NOMO-1 (cell line): Measurements from ENCODE around the gene HNRNPA2B1.
"Not testable (repeated sequence)": the region's sequence is repeated elsewhere in the genome, so short reads cannot be mapped to it uniquely, and the experiment has no call there.

Experiments used
- DNase-seq, 2 experiments: peaks; one replicate each; lab custom pipeline; 2025; ENCODE audit not compliant: unreplicated experiment in 2 of 2; lab: John Stamatoyannopoulos, UW

Gene HNRNPA2B1

DNA sequence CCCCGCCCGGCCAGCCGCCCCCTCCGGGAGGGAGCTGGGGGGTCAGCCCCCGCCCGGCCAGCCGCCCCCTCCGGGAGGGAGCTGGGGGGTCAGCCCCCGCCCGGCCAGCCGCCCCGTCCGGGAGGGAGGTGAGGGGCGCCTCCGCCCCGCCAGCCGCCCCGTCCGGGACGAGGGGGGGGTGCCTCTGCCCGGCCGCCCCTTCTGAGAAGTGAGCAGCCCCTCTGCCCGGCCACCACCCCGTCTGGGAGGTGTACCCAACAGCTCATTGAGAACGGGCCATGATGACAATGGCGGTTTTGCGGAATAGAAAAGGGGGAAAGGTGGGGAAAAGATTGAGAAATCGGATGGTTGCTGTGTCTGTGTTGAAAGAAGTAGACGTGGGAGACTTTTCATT, 52.2 kb downstream of the HNRNPA2B1 start:
- DNase-seq: not testable (repeated sequence)

DNA sequence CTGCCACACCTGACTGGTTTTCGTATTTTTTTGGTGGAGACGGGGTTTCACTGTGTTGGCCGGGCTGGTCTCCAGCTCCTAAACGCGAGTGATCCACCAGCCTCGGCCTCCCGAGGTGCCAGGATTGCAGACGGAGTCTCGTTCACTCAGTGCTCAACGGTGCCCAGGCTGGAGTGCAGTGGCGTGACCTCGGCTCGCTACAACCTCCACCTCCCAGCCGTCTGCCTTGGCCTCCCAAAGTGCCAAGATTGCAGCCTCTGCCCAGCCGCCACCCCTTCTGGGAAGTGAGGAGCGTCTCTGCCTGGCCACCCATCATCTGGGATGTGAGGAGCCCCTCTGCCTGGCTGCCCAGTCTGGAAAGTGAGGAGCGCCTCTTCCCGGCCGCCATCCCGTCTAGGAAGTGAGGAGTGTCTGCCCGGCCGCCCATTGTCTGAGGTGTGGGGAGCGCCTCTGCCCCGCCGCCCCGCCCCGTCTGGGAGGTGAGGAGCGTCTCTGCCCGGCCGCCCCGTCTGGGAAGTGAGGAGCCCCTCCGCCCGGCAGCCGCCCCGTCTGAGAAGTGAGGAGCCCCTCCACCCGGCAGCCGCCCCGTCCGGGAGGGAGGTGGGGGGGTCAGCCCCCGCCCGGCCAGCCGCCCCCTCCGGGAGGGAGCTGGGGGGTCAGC, 52.8 kb downstream of the HNRNPA2B1 start:
- not testable (repeated sequence) for DNase-seq

DNA sequence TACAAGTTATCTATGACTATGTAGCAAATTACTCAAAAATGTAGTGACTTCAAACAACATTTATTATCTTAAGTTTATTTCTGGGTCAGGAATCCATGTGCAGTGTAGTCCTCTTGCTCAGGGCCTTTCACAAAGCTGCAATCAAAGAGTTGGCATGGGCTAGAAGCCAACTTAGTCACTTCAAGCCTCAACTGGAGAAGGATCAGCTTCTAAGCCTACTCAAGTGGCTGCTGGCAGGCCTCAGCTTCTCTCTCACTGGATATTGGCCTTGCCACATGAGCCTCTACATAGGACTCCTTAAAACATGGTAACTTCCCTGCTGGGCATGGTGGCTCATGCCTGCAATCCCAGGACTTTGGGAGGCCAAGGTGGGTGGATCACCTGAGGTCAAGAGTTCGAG, 53.5 kb downstream of the HNRNPA2B1 start:
- DNase-seq: no peak

DNA sequence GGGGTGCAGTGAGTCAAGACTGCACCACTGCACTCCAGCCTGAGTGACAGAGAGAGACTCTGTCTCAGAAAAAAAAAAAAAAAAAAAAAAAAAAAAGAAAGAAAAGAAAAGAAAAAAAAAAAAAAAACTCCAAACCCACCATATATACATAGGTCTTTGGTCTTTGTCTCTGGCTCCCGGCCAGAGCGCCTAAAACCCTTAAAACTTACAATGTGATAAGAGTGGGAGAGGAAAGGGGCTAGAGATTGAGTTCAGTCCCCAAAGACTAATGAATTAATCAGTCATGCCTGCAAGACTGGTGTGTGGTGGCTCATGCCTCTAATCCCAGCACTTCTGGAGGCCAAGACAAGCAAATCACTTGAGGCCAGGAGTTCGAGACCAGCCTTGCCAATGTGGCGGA, 55.3 kb downstream of the HNRNPA2B1 start:
- DNase-seq: no peak

DNA sequence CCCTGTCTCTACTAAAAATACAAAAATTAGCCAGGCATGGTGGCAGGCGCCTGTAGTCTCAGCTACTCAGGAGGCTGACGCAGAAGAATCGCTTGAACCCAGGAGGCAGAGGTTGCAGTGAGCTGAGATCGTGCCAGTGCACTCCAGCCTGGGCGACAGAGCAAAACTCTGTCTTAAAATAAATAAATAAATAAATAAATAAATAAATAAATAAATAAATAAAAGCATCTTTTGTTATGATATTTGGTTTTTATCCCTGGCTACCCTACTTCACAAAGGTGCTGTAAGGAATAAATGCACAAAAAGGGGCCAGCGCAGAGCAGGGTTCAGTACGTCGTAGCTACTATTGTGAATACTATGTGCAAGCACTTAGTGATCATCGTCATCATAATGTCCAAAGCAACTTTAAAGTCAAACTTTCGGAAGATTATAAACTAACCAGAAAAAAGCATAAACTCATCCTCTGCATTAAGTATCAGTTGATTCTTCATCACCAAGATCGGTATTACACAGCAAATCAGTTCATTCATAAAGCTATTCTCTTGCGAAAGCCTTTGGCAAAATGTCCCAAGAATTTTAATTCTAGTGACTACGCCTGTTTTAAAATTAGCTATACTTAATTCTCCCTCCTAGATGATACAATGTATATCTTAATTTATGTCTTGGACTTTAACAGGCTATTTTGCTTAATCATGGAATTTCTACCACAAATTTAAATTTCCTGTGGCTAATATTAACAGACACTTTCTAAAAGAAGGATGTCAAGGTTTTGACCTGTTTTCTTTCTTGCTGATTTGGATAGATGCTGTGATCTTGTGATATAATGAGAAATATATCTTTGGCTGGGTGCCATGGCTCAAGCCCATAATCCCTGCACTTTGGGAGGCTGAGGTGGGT, 56.1 kb downstream of the HNRNPA2B1 start:
- no peak for DNase-seq

DNA sequence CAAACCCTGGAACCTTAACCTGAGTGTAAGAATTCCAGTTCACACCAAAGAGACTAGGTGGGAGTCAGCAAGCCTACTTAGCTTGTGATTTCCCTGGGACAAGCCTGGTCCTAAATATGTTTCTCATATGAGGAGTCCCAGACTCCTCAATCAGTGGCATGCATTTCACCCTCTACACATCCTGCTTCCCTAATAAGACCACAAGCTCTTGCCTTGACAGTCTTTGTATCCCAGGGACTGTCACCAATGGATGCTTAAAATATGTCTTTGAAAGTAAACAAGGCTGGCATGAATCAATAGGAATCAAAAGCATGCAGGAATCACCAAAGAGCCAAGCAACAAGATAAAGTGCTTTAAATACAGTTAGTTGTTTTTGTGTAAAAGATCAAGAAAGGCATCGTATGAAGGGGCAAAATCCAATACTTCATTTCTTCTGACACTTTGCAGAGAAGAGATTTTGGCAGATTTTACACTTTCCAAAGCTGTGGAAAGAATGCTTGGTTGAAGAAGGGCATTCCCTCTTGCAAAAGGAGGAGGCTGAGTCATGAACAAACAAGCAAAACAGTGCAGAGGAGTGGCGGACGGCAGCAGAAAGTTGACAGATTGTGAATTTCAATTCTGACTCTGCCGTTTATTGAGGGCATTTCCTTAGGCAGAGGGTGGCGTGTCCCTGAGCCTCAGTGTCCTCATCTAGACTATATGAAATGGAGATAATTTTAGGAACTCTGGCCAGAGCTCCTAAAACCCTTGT, 57.1 kb downstream of the HNRNPA2B1 start:
- no peak for DNase-seq

DNA sequence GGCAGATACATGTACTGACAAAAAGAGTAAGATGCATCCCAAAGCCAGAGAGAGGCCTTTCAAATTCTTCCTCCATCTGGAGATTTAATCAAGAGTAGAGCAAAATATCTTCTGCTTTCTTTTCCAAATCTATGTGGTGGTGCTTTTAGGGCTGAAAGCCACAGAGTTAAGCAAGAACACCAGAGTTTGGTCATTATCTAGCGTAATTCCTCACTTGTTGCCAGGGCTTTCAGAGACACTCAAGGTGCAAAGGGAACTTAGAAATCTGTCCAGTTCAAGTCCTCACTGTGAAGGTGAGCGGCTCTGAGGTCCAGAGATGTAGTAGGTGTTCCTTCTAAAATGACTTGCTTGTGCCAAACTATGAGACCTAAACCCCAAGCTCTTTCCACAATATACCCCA, 59.5 kb downstream of the HNRNPA2B1 start:
- peak; percentile 73 to 88 for DNase-seq

DNA sequence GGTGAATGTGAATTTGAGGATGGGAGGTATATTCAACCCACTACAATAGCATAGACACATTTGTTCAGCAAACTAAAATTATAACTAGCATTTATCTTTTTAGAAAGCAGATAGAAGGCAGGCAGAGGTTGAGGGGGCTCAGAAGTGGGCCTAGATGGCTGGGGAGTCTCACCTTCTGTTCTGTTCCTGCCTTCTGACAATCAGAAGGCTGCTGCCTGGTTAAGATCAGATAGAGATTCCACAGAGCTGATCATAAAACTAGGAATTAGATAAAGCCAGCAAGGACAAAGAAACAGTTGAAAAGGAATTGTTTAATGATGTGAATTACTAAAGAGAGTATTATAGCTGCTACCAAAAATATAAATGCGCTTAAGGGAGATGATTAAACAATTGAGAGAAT, 60.2 kb downstream of the HNRNPA2B1 start:
- DNase-seq: no peak
